Ascending aorta (tissue), 2 donors: Measurements from ENCODE around the gene TBC1D2. TPM values are rescaled to one million over a fixed set of nuclear protein-coding genes. Genes with fewer than 3 reads are reported as not detected.

Experiments used
- DNase-seq, 2 donors: peaks; one replicate each; pipeline ENCODE4 v3.0.0-alpha.2; 2019; ENCODE audit warnings: low spot score in 2 of 2
- H3K27ac ChIP-seq, 2 donors: fragments of 200-600 bp; sonication (generic); one replicate each; pipeline ENCODE4 v1.5.1; 2016 to 2017; ENCODE audit warnings: mild to moderate bottlenecking in 1 of 2
- H3K27me3 ChIP-seq: fragments of 200-600 bp; sonication (generic); one replicate; pipeline ENCODE4 v1.5.1; 2017
- H3K36me3 ChIP-seq, 2 donors: fragments of 200-600 bp; sonication (generic); one replicate each; pipeline ENCODE4 v1.5.1; 2016
- H3K4me1 ChIP-seq, 2 donors: fragments of 200-600 bp; sonication (generic); one replicate each; pipeline ENCODE4 v1.5.1; 2016 to 2017; ENCODE audit warnings: mild to moderate bottlenecking in 1 of 2
- H3K4me3 ChIP-seq, 2 donors: fragments of 200-600 bp; sonication (generic); one replicate each; pipeline ENCODE4 v1.5.1; 2016 to 2017; ENCODE audit warnings: mild to moderate bottlenecking in 1 of 2
- H3K9me3 ChIP-seq, 2 donors: fragments of 200-600 bp; sonication (generic); one replicate each; pipeline ENCODE4 v1.5.1; 2016
- CTCF ChIP-seq, 3 experiments: fragments of 200-600 bp in 2 of 3; fragments of 450-650 bp in 1 of 3; sonication (generic) in 2 of 3; IDR thresholded peaks; one replicate each; pipeline ENCODE4 v1.5.1; 2016 to 2019; ENCODE audit warnings: antibody characterized with exemption in 3 of 3, mild to moderate bottlenecking in 1 of 3, moderate library complexity in 1 of 3
- intact Hi-C: fragments of 100-400 bp; cut with DNase I; formaldehyde crosslinking; loops from one replicate; pipeline ENCODE4 v1.15.1; 2023
- total RNA-seq: library from RNA; depleted of rRNA; stranded (reverse); fragments of >200 nt; gene quantifications from one replicate; pipeline ENCODE4 v1.1.0, GENCODE V29; 2016

The TBC1D2 gene
- total RNA-seq, 1 donor from 2014 or later: 32.5 TPM

- Histone ChIP-seq H3K9me3 (no peaks in the 10 kb centered on the region), H3K4me1 (no peaks in the 10 kb centered on the region), H3K27ac (no peak overlapping the region), H3K36me3 (peaks cover 24 to 43% of the 10 kb centered on the region in 2 donors), H3K27me3 (no peaks in the 10 kb centered on the region), H3K4me3 (no peak overlapping the region)
- intact Hi-C loops: no loop called here
- no peak for TF ChIP-seq CTCF (IDR thresholded peaks at IDR 0.05)
- DNase-seq: no peak
These were observed 22.5 kb downstream of the TBC1D2 start for GRCh38 chr9:98232926-98233325.

- H3K9me3 ChIP-seq: no peaks in the 10 kb centered on the region
- no peaks in the 10 kb centered on the region for H3K27me3 ChIP-seq
- H3K4me3 ChIP-seq: no peak overlapping the region
- no peaks in the 10 kb centered on the region for H3K4me1 ChIP-seq
- TF ChIP-seq CTCF (IDR thresholded peaks at IDR 0.05): no peak
- intact Hi-C loops: no loop called here
- peaks cover 29 to 49% of the 10 kb centered on the region in 2 donors for H3K36me3 ChIP-seq
- no peak for DNase-seq
- no peak overlapping the region for H3K27ac ChIP-seq
These were observed 23.5 kb downstream of the TBC1D2 start for GRCh38 chr9:98231770-98232478.

DNA sequence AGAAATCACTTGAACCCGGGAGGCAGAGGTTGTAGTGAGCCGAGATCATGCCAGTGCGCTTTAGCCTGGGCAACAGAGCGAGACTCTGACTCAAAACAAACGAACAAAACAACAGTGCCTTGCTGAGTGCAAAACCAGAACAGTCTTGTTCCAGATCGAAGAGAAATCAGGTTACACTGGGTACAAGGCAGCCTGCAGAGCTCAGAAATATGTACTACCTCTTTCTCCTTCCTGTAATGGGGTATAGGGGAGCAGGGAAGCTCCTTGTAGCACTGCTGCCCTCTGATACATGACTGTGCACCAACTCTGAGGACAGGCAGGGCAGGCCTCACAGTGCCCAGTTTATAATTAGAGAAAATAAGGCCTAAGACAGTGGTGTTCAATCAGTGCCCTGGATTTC lies 24.7 kb downstream of the TBC1D2 start:
- Histone ChIP-seq H3K27me3 (no peaks in the 10 kb centered on the region), H3K27ac (no peak overlapping the region), H3K4me1 (no peaks in the 10 kb centered on the region), H3K36me3 (peaks cover 39 to 60% of the 10 kb centered on the region in 2 donors), H3K9me3 (no peaks in the 10 kb centered on the region), H3K4me3 (no peak overlapping the region)
- TF ChIP-seq CTCF (IDR thresholded peaks at IDR 0.05): no peak
- no peak for DNase-seq
- intact Hi-C loops: no loop called here

DNA sequence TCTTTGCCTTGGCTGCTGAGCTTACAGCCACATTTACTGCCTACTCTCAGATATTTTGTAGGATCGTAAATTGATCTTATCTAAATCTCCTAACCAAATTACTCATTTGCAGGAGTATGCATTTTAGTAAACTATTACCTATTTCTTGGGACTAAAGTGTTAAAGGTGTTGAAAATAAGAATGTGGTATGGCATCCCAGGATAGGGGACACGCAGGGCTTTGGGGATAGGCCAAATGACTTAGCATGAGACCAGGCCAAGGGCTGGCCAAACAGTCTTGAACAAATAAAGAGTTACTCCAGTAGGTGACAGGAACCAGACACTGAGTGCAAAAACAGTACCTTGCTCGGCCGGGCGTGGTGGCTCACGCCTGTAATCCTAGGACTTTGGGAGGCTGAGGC lies 25.1 kb downstream of the TBC1D2 start:
- H3K4me3 ChIP-seq: no peak overlapping the region
- no peak for DNase-seq
- intact Hi-C loops: no loop called here
- no peak overlapping the region for H3K27ac ChIP-seq
- no peaks in the 10 kb centered on the region for H3K9me3 ChIP-seq
- H3K4me1 ChIP-seq: no peaks in the 10 kb centered on the region
- no peaks in the 10 kb centered on the region for H3K27me3 ChIP-seq
- no peak for TF ChIP-seq CTCF (IDR thresholded peaks at IDR 0.05)
- H3K36me3 ChIP-seq: peaks cover 44 to 62% of the 10 kb centered on the region in 2 donors

DNA sequence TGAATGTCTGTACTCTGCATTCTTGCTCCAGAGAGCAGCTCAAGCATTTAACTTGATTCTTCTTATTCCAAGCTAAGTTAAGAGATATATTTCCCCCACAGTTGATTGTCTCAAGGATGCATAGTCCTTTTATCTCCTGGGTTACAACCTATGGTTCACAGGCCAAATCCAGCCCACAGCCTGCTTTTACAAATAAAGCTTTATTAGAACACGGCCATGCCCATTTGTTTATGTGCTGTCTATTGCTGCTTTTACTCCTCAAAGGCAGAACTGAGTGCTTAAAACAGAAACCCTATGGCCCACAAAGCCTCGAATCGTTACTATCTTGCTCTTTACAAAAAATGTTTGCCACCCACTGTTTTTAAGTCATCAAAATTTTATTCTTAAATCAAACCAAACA lies 25.8 kb downstream of the TBC1D2 start:
- Histone ChIP-seq H3K9me3 (no peaks in the 10 kb centered on the region), H3K4me3 (no peak overlapping the region), H3K27ac (no peak overlapping the region), H3K27me3 (no peaks in the 10 kb centered on the region), H3K4me1 (no peaks in the 10 kb centered on the region), H3K36me3 (peaks cover 44 to 62% of the 10 kb centered on the region in 2 donors)
- no peak for TF ChIP-seq CTCF (IDR thresholded peaks at IDR 0.05)
- DNase-seq: no peak
- intact Hi-C loops: no loop called here

DNA sequence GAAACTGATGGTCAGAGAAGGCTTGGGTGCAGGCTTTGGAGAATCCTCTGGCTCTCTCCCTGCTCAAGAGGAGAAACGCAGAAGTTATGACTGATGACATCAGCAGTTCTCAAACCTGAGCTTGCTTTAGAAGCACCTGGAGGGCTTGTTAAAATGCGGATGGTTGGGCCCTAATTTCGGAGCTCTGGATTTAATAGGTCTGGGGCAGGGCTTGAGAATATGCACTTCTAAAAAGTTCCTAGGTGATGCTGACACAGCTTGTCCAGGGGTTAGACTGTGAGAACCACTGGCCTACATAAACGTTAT lies 26.4 kb downstream of the TBC1D2 start:
- no peaks in the 10 kb centered on the region for H3K9me3 ChIP-seq
- H3K27me3 ChIP-seq: no peaks in the 10 kb centered on the region
- DNase-seq: no peak
- H3K4me3 ChIP-seq: no peak overlapping the region
- no peaks in the 10 kb centered on the region for H3K4me1 ChIP-seq
- no peak for TF ChIP-seq CTCF (IDR thresholded peaks at IDR 0.05)
- intact Hi-C loops: no loop called here
- H3K36me3 ChIP-seq: peaks cover 44 to 58% of the 10 kb centered on the region in 2 donors
- no peak overlapping the region for H3K27ac ChIP-seq
